Trophoblast cell (in vitro differentiated cells and primary cell): ENCODE measurements around the gene CLEC5A. TPM values are rescaled to one million over a fixed set of nuclear protein-coding genes. Genes with fewer than 3 reads are reported as not detected.

ENCODE experiments used
- DNase-seq, 2 donors: peaks; one replicate each; pipeline ENCODE4 v3.0.0-alpha.2; 2016
- H2AFZ ChIP-seq: 2 replicates; pipeline ENCODE4 v1.6.1; 2013; ENCODE audit warnings: low read length, moderate library complexity, mild to moderate bottlenecking; ENCODE audit not compliant: insufficient read depth, poor library complexity
- H2AK5ac ChIP-seq: 2 replicates; pipeline ENCODE4 v1.6.1; 2013; ENCODE audit warnings: mild to moderate bottlenecking, low read length
- H2BK120ac ChIP-seq: 2 replicates; pipeline ENCODE4 v1.6.1; 2013; ENCODE audit warnings: low read length, mild to moderate bottlenecking, moderate library complexity; ENCODE audit not compliant: insufficient read depth, poor library complexity
- H2BK12ac ChIP-seq: 2 replicates; pipeline ENCODE4 v1.6.1; 2013; ENCODE audit warnings: mild to moderate bottlenecking, low read length, moderate library complexity
- H2BK5ac ChIP-seq: 2 replicates; pipeline ENCODE4 v1.6.1; 2013; ENCODE audit warnings: low read length, low read depth, moderate library complexity, mild to moderate bottlenecking; ENCODE audit not compliant: poor library complexity
- H3K14ac ChIP-seq: 2 replicates; pipeline ENCODE4 v1.6.1; 2013; ENCODE audit warnings: mild to moderate bottlenecking, low read length
- H3K18ac ChIP-seq: 2 replicates; pipeline ENCODE4 v1.6.1; 2013; ENCODE audit warnings: mild to moderate bottlenecking, low read length
- H3K23ac ChIP-seq: 2 replicates; pipeline ENCODE4 v1.6.1; 2013; ENCODE audit warnings: low read length
- H3K27ac ChIP-seq: 2 replicates; pipeline ENCODE4 v1.5.1; 2013; ENCODE audit warnings: low read depth, mild to moderate bottlenecking, inconsistent platforms, low read length, moderate library complexity
- H3K27me3 ChIP-seq: 2 replicates; pipeline ENCODE4 v1.6.1; 2013; ENCODE audit warnings: inconsistent platforms, mild to moderate bottlenecking, low read length, moderate library complexity; ENCODE audit not compliant: insufficient read depth
- H3K36me3 ChIP-seq, 2 experiments: 1 replicate in 1 of 2; 2 replicates in 1 of 2; pipeline ENCODE4 v1.6.1; 2013; ENCODE audit warnings: low read length in 2 of 2, mild to moderate bottlenecking in 2 of 2, moderate library complexity in 1 of 2; ENCODE audit not compliant: insufficient read depth in 2 of 2, control insufficient read depth in 1 of 2
- H3K4ac ChIP-seq: 2 replicates; pipeline ENCODE4 v1.6.1; 2013; ENCODE audit warnings: low read depth, mild to moderate bottlenecking, low read length, moderate library complexity
- H3K4me1 ChIP-seq, 2 experiments: 1 replicate in 1 of 2; 2 replicates in 1 of 2; pipeline ENCODE4 v1.6.1; 2013; ENCODE audit warnings: low read length in 2 of 2, mild to moderate bottlenecking in 2 of 2, moderate library complexity in 1 of 2; ENCODE audit not compliant: insufficient read depth in 2 of 2, control insufficient read depth in 1 of 2
- H3K4me2 ChIP-seq: 2 replicates; pipeline ENCODE4 v1.6.1; 2013; ENCODE audit warnings: inconsistent platforms, mild to moderate bottlenecking, low read length, moderate library complexity
- H3K4me3 ChIP-seq: 2 replicates; pipeline ENCODE4 v1.5.1; 2013; ENCODE audit warnings: mild to moderate bottlenecking, low read depth, low read length, inconsistent platforms
- H3K79me1 ChIP-seq: one replicate; pipeline ENCODE4 v1.6.1; 2013; ENCODE audit warnings: low read length
- H3K79me2 ChIP-seq: 2 replicates; pipeline ENCODE4 v1.6.1; 2013; ENCODE audit warnings: low read length, mild to moderate bottlenecking; ENCODE audit not compliant: control insufficient read depth, insufficient read depth, poor library complexity
- H3K9ac ChIP-seq: 2 replicates; pipeline ENCODE4 v1.6.1; 2013; ENCODE audit warnings: mild to moderate bottlenecking, low read length
- H3K9me3 ChIP-seq: 2 replicates; pipeline ENCODE4 v1.6.1; 2013; ENCODE audit warnings: low read depth, mild to moderate bottlenecking, control low read depth, inconsistent platforms, low read length; ENCODE audit not compliant: insufficient read depth
- H4K12ac ChIP-seq: 2 replicates; pipeline ENCODE4 v1.6.1; 2013; ENCODE audit warnings: low read depth, mild to moderate bottlenecking, low read length, moderate library complexity
- H4K8ac ChIP-seq: 2 replicates; pipeline ENCODE4 v1.6.1; 2013; ENCODE audit warnings: low read depth, mild to moderate bottlenecking, low read length, moderate library complexity
- H4K91ac ChIP-seq: one replicate; pipeline ENCODE4 v1.6.1; 2013; ENCODE audit warnings: low read depth, mild to moderate bottlenecking, low read length, moderate library complexity
- WGBS: extraction: QIAGEN DNeasy Blood & Tissue Kit; methylation state at CpG from one replicate; pipeline ENCODE4 v1.1.7; 2013; ENCODE audit warnings: missing lambda C conversion rate; ENCODE audit not compliant: insufficient read length, insufficient coverage; ENCODE audit errors: extremely low coverage; 5-methylcytosine and 5-hydroxymethylcytosine counted together
- polyA plus RNA-seq: library from polyadenylated mRNA; stranded (reverse); fragments of 200-250 nt; gene quantifications from 2 replicates; pipeline ENCODE4 v1.2.3, GENCODE V29; 2013

Gene CLEC5A
- polyA plus RNA-seq, result not detected in 2 replicates

DNA sequence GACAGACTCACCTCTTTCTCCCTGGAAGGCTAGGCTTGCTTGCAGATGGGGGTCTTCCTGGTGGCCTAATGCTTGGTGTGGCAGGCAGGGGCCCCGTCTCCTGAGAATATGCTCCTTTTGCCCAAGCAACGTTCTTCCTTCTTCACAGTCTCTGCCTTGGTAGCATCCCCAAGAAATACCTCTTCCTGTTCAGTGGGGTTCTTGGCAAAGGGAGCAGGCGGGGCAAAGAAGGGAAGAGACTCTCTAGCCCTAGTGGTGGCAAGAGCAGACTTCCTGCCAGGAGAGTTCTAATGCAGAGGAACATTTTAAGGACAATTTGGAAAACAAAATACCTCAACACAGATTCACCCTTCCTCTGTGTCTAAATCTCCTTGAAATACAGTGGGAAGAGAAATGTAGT, at the start of gene CLEC5A:
Gene CLEC5A (minus strand): TSS at position 179 of the 400 bp plus-strand sequence. CDS start 682 bp downstream, outside the sequence.
- Histone ChIP-seq H3K4me3 (no peak within 1 kb of the TSS), H3K4ac (no peak within 1 kb of the TSS), H4K12ac (no peak within 1 kb of the TSS), H2BK120ac (no peak within 1 kb of the TSS), H2BK5ac (no peak within 1 kb of the TSS), H3K14ac (no peak within 1 kb of the TSS), H4K91ac (no peak within 1 kb of the TSS), H3K23ac (no peak within 1 kb of the TSS), H2AK5ac (no peak within 1 kb of the TSS), H3K4me1 (no peaks in the 10 kb centered on the region), H3K79me2 (no peaks in the 10 kb centered on the region), H3K27ac (no peak within 1 kb of the TSS), H2AFZ (peak within 1 kb of the TSS; percentile 10), H3K9me3 (no peaks in the 10 kb centered on the region), H3K79me1 (no peaks in the 10 kb centered on the region), H3K4me2 (no peak within 1 kb of the TSS), H3K36me3 (no peaks in the 10 kb centered on the region), H3K9ac (no peak within 1 kb of the TSS), H4K8ac (no peak within 1 kb of the TSS), H3K27me3 (no peaks in the 10 kb centered on the region), H3K18ac (no peak within 1 kb of the TSS), H2BK12ac (no peak within 1 kb of the TSS)
- no CpG with 5 or more reads among the region's 3 CpGs for WGBS
- no peak for DNase-seq

DNA sequence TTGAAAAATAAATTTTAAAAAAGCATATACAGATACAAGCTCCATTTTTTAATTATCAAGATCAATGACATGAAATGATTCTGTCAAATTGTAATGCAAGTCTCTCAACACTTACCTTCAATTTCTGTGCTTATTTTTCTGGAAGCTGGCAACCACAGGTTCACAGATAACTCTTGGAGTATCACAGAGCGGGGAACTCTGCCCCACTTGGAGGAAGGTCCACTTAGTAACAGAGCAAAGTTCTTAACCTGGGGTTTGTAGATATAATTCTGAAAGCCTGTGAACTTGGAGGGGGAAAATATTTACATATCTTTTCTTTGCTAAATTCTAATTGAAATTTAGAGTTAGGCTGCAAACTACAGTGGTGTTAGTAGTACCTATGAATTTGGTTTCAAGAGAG, 46.6 kb upstream of the CLEC5A start:
- Histone ChIP-seq H2AFZ (no peak overlapping the region), H3K9ac (no peak overlapping the region), H2BK5ac (no peak overlapping the region), H3K27ac (no peak overlapping the region), H3K23ac (no peak overlapping the region), H3K14ac (no peak overlapping the region), H3K79me2 (no peaks in the 10 kb centered on the region), H2BK12ac (no peak overlapping the region), H2BK120ac (no peak overlapping the region), H4K91ac (no peak overlapping the region), H3K27me3 (no peaks in the 10 kb centered on the region), H3K18ac (no peak overlapping the region), H3K4me1 (no peaks in the 10 kb centered on the region), H3K79me1 (no peaks in the 10 kb centered on the region), H4K8ac (no peak overlapping the region), H4K12ac (no peak overlapping the region), H2AK5ac (no peak overlapping the region), H3K4me3 (no peak overlapping the region), H3K4ac (no peak overlapping the region), H3K36me3 (no peaks in the 10 kb centered on the region), H3K4me2 (no peak overlapping the region), H3K9me3 (no peaks in the 10 kb centered on the region)
- WGBS, result no CpG with 5 or more reads among the region's 1 CpG
- DNase-seq, result no peak

DNA sequence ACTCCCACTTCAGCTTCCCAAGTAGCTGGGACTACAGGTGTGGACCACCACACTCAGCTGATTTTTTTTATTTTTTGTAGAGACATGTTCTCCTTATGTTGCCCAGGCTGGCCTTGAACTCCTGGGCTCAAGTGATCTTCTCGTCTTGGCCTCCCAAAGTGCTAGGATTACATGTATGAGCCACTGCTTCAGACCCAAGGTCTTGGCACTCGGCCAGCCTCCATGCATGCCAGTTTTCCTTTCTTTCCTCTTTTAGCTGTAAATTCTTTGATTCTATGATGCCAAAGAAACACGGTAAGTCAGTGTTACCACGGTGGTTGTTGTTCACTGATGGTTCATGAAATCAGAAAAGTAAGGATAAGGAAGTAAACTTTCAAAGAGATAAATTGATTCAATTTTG, 45.9 kb upstream of the CLEC5A start:
- WGBS, result no CpG with 5 or more reads among the region's 4 CpGs
- H3K27me3 ChIP-seq, result no peaks in the 10 kb centered on the region
- no peak for DNase-seq

DNA sequence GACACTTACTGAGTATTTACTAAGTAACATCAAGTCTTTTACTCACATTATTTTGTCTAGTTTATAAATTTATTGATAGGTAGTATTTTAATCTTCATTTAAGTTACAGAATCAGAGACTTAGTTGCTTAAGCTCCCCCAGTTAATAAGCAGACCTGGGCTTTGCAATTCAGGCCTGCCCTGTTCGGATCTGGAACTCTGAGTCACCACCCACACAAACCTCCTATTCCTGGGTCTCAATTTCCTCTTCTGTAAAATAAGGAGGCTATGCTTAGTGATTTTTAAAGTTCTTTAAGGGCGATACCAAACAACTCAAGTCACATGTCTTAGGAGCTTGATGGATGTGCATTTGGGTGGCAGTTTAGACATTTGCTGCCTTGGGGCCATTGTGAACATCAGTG, 45.4 kb upstream of the CLEC5A start:
- no peak overlapping the region for H4K91ac ChIP-seq
- H3K4me1 ChIP-seq, result no peaks in the 10 kb centered on the region
- no peak overlapping the region for H3K18ac ChIP-seq
- no peaks in the 10 kb centered on the region for H3K9me3 ChIP-seq
- no peak overlapping the region for H2BK5ac ChIP-seq
- no peak overlapping the region for H2AK5ac ChIP-seq
- no peak overlapping the region for H2AFZ ChIP-seq
- no peak overlapping the region for H4K12ac ChIP-seq
- no peak overlapping the region for H2BK120ac ChIP-seq
- no peak overlapping the region for H3K9ac ChIP-seq
- no CpG with 5 or more reads among the region's 2 CpGs for WGBS
- no peak overlapping the region for H3K27ac ChIP-seq
- H3K36me3 ChIP-seq, result no peaks in the 10 kb centered on the region
- H3K14ac ChIP-seq, result no peak overlapping the region
- no peak overlapping the region for H3K4me2 ChIP-seq
- DNase-seq, result no peak
- no peak overlapping the region for H2BK12ac ChIP-seq
- no peaks in the 10 kb centered on the region for H3K79me1 ChIP-seq
- no peak overlapping the region for H3K4ac ChIP-seq
- no peaks in the 10 kb centered on the region for H3K79me2 ChIP-seq
- H4K8ac ChIP-seq, result no peak overlapping the region
- no peak overlapping the region for H3K23ac ChIP-seq
- H3K27me3 ChIP-seq, result no peaks in the 10 kb centered on the region
- H3K4me3 ChIP-seq, result no peak overlapping the region

More for the DNA sequence above, 45.9 kb upstream of the CLEC5A start:
- Histone ChIP-seq H2AFZ (no peak overlapping the region), H2AK5ac (no peak overlapping the region), H3K4me1 (no peaks in the 10 kb centered on the region), H3K4me3 (no peak overlapping the region), H2BK5ac (no peak overlapping the region), H3K14ac (no peak overlapping the region), H2BK12ac (no peak overlapping the region), H3K9me3 (no peaks in the 10 kb centered on the region), H3K4ac (no peak overlapping the region), H3K36me3 (no peaks in the 10 kb centered on the region), H3K79me1 (no peaks in the 10 kb centered on the region), H3K4me2 (no peak overlapping the region), H3K27ac (no peak overlapping the region), H3K79me2 (no peaks in the 10 kb centered on the region), H4K12ac (no peak overlapping the region), H4K91ac (no peak overlapping the region), H3K9ac (no peak overlapping the region), H3K18ac (no peak overlapping the region), H4K8ac (no peak overlapping the region), H2BK120ac (no peak overlapping the region), H3K23ac (no peak overlapping the region)
